ENCODE results near the gene COX19. TPM values are rescaled to one million over a fixed set of nuclear protein-coding genes. Genes with fewer than 3 reads are reported as not detected.
"Not testable (repeated sequence)": the region's sequence is repeated elsewhere in the genome, so short reads cannot be mapped to it uniquely, and the experiment has no call there.

COX19 gene
- total RNA-seq, 1 experiment from 2014 or later, result 28.9 TPM

DNA sequence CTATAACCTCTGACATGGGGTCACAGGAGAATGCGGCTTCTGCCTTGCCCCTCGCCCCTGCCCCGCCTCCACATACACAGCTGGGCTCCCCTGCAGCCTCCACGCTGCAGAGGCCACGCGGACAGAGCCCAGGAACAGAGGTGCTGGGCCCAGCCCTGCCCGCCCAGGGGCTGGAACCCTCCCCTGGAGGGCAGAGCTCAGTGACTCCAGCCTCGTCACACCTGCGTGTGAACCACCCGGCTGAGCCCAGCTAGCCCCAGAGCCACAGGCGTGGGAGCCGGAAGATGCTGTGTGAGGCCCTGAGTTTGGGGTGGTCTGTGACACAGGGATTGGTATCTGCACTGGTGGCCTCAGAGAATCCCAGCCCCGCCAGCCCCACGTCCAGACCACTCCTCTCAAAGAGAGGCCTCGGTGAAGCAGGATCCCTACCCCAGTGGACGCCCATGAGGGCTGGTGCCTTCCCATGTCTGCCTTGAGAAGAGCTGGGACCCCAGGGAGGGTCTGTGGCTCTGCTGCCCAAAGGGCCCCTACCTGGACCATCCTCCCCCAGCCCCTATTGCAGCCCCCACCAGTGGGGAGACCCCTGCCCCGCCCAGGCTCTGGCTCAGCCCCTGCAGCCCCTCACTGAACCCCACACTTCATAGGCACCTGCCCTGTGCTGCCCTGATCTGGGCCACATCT lies 12.8 kb downstream of the COX19 start:
- CTCF ChIA-PET, result interaction anchor here (0.7 kb wide), 1 partner anchor 1473 kb away, joined by 14 read pairs; no protein-coding TSS in a partner anchor
- POLR2A ChIA-PET (ENCODE audit: unreplicated experiment), result interaction anchor here (0.5 to 0.7 kb wide), 2 partner anchors 16 to 61 kb away, joined by 3 read pairs; no protein-coding TSS in a partner anchor
- Histone ChIP-seq H3F3A (ENCODE audit: insufficient read depth, low read depth) (peaks cover 29% of the 10 kb centered on the region), H3K27me3 (ENCODE audit: insufficient read depth, low read depth) (no peaks in the 10 kb centered on the region), H3K9me2 (ENCODE audit: insufficient read depth) (no peaks in the 10 kb centered on the region), H4K20me1 (ENCODE audit: insufficient read depth) (peaks cover 22% of the 10 kb centered on the region), H3K4me3 (no peak overlapping the region), H3K36me3 (ENCODE audit: low read depth) (0 out of 2 replicates have a peak, but pooled peaks cover 11% of the 10 kb centered on the region), H3K79me2 (ENCODE audit: low read depth) (no peaks in the 10 kb centered on the region), H3K27ac (no peak overlapping the region), H2AFZ (no peak overlapping the region), H3K9me3 (ENCODE audit: insufficient read depth, low read depth) (no peaks in the 10 kb centered on the region), H3K4me1 (replicated peaks; ENCODE audit: insufficient read depth) (no peaks in the 10 kb centered on the region), H3K4me2 (no peak overlapping the region)
- TF ChIP-seq EZH2 (IDR thresholded peaks at IDR 0.05; ENCODE audit: low read depth), result no peak
- TF ChIP-seq, protein P1, sequence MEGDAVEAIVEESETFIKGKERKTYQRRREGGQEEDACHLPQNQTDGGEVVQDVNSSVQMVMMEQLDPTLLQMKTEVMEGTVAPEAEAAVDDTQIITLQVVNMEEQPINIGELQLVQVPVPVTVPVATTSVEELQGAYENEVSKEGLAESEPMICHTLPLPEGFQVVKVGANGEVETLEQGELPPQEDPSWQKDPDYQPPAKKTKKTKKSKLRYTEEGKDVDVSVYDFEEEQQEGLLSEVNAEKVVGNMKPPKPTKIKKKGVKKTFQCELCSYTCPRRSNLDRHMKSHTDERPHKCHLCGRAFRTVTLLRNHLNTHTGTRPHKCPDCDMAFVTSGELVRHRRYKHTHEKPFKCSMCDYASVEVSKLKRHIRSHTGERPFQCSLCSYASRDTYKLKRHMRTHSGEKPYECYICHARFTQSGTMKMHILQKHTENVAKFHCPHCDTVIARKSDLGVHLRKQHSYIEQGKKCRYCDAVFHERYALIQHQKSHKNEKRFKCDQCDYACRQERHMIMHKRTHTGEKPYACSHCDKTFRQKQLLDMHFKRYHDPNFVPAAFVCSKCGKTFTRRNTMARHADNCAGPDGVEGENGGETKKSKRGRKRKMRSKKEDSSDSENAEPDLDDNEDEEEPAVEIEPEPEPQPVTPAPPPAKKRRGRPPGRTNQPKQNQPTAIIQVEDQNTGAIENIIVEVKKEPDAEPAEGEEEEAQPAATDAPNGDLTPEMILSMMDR (conservative IDR thresholded peaks at IDR 0.05), result no peak
- intact Hi-C loops (cut with micrococcal nuclease; ENCODE audit: unreplicated experiment), result no loop called here
- no peak for DNase-seq
- no TSS peak for BruUV-seq (replicated peaks)

DNA sequence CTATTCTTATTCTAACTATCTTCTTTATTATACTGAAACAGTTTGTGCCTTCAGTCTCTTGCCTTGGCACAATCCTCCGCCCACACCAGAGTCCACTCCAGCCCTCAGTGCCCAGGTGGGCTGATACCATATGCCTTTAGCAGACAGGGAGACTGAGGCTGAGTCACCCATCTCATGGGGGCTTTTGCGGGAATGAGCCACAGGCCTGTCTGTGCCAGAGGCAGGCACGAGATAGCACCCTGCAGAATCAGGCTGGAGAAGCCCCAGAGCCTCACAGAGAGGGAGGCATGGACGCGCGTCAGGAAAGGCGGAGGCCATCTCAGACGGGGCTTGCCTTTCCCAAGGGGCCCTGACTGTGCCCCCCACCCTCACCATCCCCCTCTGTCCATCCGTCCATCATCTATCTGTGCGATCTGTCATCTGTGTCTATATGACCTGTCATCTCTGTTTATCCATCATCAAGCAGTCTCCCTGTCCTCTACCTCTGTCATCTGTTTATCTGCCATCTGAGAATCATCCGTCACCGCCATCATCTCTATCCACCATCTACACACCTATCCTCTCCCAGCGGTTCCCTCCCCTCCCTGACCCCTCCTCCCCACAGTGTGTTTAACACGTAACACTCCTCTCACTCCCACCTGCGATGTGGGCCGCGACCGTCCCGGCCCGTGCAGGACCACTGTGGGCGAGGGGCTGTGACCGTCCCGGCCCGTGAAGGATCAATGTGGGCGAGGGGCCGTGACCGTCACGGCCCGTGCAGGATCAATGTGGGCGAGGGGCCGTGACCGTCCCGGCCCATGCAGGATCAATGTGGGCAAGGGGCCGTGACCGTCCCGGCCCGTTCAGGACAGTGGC lies 13.6 kb downstream of the COX19 start:
- 0 out of 2 replicates have a peak, but pooled peaks cover 5% of the 10 kb centered on the region for H3K36me3 ChIP-seq (ENCODE audit: low read depth)
- CTCF ChIA-PET, result no interaction called here

DNA sequence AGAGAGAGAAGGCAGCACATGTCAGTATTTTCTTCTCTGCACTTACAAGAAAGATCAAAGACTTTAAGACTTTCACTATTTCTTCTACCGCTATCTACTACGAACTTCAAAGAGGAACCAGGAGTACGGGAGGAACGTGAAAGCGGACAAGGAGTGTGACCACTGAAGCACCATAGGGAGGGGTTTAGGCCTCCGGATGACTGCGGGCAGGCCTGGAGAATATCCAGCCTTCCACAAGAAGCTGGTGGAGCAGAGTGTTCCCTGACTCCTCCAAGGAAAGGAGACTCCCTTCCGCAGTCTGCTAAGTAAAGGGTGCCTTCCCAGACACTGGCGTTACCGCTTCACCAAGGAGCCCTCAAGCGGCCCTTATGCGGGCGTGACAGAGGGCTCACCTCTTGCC lies 14.4 kb downstream of the COX19 start:
- CTCF ChIA-PET; H3K79me2 ChIP-seq (ENCODE audit: low read depth); BruUV-seq (replicated peaks); H3K9me3 ChIP-seq (ENCODE audit: insufficient read depth, low read depth); H3K27ac ChIP-seq; DNase-seq; H3K27me3 ChIP-seq (ENCODE audit: insufficient read depth, low read depth); H2AFZ ChIP-seq; intact Hi-C loops (cut with micrococcal nuclease; ENCODE audit: unreplicated experiment); H3K4me3 ChIP-seq; H3K4me2 ChIP-seq; H3K4me1 ChIP-seq (replicated peaks; ENCODE audit: insufficient read depth); H4K20me1 ChIP-seq (ENCODE audit: insufficient read depth); H3K36me3 ChIP-seq (ENCODE audit: low read depth); H3K9me2 ChIP-seq (ENCODE audit: insufficient read depth): not testable (repeated sequence)
- peaks cover 16% of the 10 kb centered on the region for H3F3A ChIP-seq (ENCODE audit: insufficient read depth, low read depth)
- POLR2A ChIA-PET (ENCODE audit: unreplicated experiment), result interaction anchor here (0.7 kb wide), 2 partner anchors 16 to 125 kb away, joined by 4 to 11 read pairs; no protein-coding TSS in a partner anchor

More for the DNA sequence above, 13.6 kb downstream of the COX19 start:
- Histone ChIP-seq H3F3A (ENCODE audit: insufficient read depth, low read depth) (peaks cover 24% of the 10 kb centered on the region), H3K4me3 (no peak overlapping the region), H3K79me2 (ENCODE audit: low read depth) (no peaks in the 10 kb centered on the region), H3K27ac (no peak overlapping the region), H3K4me2 (no peak overlapping the region), H2AFZ (no peak overlapping the region), H3K27me3 (ENCODE audit: insufficient read depth, low read depth) (no peaks in the 10 kb centered on the region), H3K9me2 (ENCODE audit: insufficient read depth) (no peaks in the 10 kb centered on the region), H3K9me3 (ENCODE audit: insufficient read depth, low read depth) (no peaks in the 10 kb centered on the region), H3K4me1 (replicated peaks; ENCODE audit: insufficient read depth) (no peaks in the 10 kb centered on the region), H4K20me1 (ENCODE audit: insufficient read depth) (peaks cover 16% of the 10 kb centered on the region)
- intact Hi-C loops (cut with micrococcal nuclease; ENCODE audit: unreplicated experiment), result no loop called here
- BruUV-seq (replicated peaks), result no TSS peak
- POLR2A ChIA-PET (ENCODE audit: unreplicated experiment), result no interaction called here
- TF ChIP-seq, protein P1 (conservative IDR thresholded peaks at IDR 0.05), result no peak
- TF ChIP-seq EZH2 (IDR thresholded peaks at IDR 0.05; ENCODE audit: low read depth), result no peak
- DNase-seq, result no peak
